Measurements from ENCODE around the gene SNTA1. TPM values are rescaled to one million over a fixed set of nuclear protein-coding genes. Genes with fewer than 3 reads are reported as not detected.

Gene SNTA1
- total RNA-seq, 4 donors from 2014 or later = 12.3 to 27.6 (median 20.6) TPM

DNA sequence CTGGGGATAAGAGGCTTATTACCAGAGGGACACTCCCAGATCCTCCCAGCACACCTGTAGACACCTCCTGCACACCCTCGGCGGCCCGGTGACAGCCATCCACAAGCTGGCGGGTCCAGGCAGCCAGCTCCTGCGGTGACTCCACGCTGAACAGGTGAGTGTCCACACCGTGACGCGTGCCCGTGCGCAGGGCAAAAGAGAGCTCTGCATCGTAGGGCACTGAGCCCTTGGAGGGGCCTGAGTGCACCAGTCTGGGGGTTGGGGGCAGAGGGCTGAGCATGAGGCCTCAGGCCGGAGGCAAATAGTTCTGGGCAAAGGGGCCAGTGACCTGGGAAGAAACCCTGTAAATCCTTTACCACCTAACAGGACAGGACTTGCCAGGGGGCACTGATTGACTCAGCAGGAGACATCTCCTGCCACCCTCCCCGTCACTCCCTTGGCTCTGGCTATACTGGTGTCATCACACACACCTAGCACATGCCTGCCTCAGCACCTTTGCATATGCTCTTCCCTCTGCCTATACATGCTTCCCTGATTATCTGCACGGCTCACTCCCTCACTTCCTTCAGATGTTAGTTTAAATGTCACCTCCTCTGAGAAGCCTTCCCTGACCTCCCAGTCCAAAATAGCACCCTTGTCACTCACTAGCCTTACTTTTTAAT, 33.4 kb downstream of the SNTA1 start:
- no peaks in the 10 kb centered on the region for H3K4me1 ChIP-seq
- H3K4me3 ChIP-seq = no peak overlapping the region
- no peaks in the 10 kb centered on the region for H3K9me3 ChIP-seq
- no peaks in the 10 kb centered on the region for H3K27me3 ChIP-seq
- TF ChIP-seq POLR2A (IDR thresholded peaks at IDR 0.05) (no peak), CTCF (IDR thresholded peaks at IDR 0.05) (no peak)
- H3K27ac ChIP-seq = no peak overlapping the region
- H3K36me3 ChIP-seq = no peaks in the 10 kb centered on the region
- DNase-seq = no peak
- intact Hi-C loops (cut with DNase I; ENCODE audit: low total_unique reads) = no loop called here

- Histone ChIP-seq H3K4me3 (no peak overlapping the region), H3K36me3 (no peaks in the 10 kb centered on the region), H3K9me3 (no peaks in the 10 kb centered on the region), H3K27me3 (no peaks in the 10 kb centered on the region), H3K4me1 (no peaks in the 10 kb centered on the region), H3K27ac (no peak overlapping the region)
- DNase-seq = no peak
- TF ChIP-seq POLR2A (IDR thresholded peaks at IDR 0.05) (no peak), CTCF (IDR thresholded peaks at IDR 0.05) (no peak)
- intact Hi-C loops (cut with DNase I; ENCODE audit: low total_unique reads) = no loop called here
Measured at GRCh38 chr20:33408716-33409654, 34.6 kb downstream of the SNTA1 start.

- intact Hi-C loops (cut with DNase I; ENCODE audit: low total_unique reads) = no loop called here
- Histone ChIP-seq H3K36me3 (no peaks in the 10 kb centered on the region), H3K27me3 (no peaks in the 10 kb centered on the region), H3K4me1 (no peaks in the 10 kb centered on the region), H3K9me3 (no peaks in the 10 kb centered on the region), H3K27ac (no peak overlapping the region), H3K4me3 (no peak overlapping the region)
- TF ChIP-seq CTCF (IDR thresholded peaks at IDR 0.05) = no peak
- TF ChIP-seq POLR2A (IDR thresholded peaks at IDR 0.05) = no peak
- no peak for DNase-seq
Measured at GRCh38 chr20:33408313-33408712, 35.2 kb downstream of the SNTA1 start.

GRCh38 chr20:33407796-33408195, 35.8 kb downstream of the SNTA1 start:
- Histone ChIP-seq H3K27ac (no peak overlapping the region), H3K4me3 (no peak overlapping the region), H3K27me3 (no peaks in the 10 kb centered on the region), H3K4me1 (no peaks in the 10 kb centered on the region), H3K36me3 (no peaks in the 10 kb centered on the region), H3K9me3 (no peaks in the 10 kb centered on the region)
- no peak for DNase-seq
- intact Hi-C loops (cut with DNase I; ENCODE audit: low total_unique reads) = no loop called here
- TF ChIP-seq POLR2A (IDR thresholded peaks at IDR 0.05) (no peak), CTCF (IDR thresholded peaks at IDR 0.05) (no peak)

DNA sequence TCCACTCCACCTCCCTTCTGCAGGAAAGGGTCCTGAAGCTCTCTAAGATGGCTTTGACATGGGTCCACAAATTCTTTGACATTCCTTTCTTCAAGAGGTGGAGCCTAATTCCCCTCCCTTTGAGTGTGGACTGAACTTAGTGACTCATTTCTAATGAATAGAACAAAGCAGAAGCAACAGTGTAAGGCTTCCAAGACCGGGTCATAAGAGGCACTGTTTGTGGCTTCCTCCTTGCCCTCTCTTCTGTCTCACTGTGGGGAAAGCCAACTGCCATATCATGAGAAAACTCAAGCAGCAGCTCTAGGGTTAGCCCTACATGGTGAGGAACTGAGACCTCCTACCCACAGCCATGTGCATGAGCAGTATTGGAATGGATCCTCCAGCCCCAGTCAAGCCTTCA, 36.3 kb downstream of the SNTA1 start:
- Histone ChIP-seq H3K27me3 (no peaks in the 10 kb centered on the region), H3K4me3 (no peak overlapping the region), H3K36me3 (no peaks in the 10 kb centered on the region), H3K4me1 (peaks cover 0 to 2% of the 10 kb centered on the region in 2 donors), H3K9me3 (no peaks in the 10 kb centered on the region), H3K27ac (no peak overlapping the region)
- intact Hi-C loops (cut with DNase I; ENCODE audit: low total_unique reads) = no loop called here
- TF ChIP-seq CTCF (IDR thresholded peaks at IDR 0.05) (no peak), POLR2A (IDR thresholded peaks at IDR 0.05) (no peak)
- no peak for DNase-seq
